Ascending aorta (tissue), 2 donors: ENCODE results near the gene G6PC3. TPM values are rescaled to one million over a fixed set of nuclear protein-coding genes. Genes with fewer than 3 reads are reported as not detected.
"Not testable (repeated sequence)": the region's sequence is repeated elsewhere in the genome, so short reads cannot be mapped to it uniquely, and the experiment has no call there.

ENCODE experiments used
- DNase-seq, 2 donors: peaks; one replicate each; pipeline ENCODE4 v3.0.0-alpha.2; 2019; ENCODE audit warnings: low spot score in 2 of 2
- H3K27ac ChIP-seq, 2 donors: fragments of 200-600 bp; sonication (generic); one replicate each; pipeline ENCODE4 v1.5.1; 2016 to 2017; ENCODE audit warnings: mild to moderate bottlenecking in 1 of 2
- H3K27me3 ChIP-seq: fragments of 200-600 bp; sonication (generic); one replicate; pipeline ENCODE4 v1.5.1; 2017
- H3K36me3 ChIP-seq, 2 donors: fragments of 200-600 bp; sonication (generic); one replicate each; pipeline ENCODE4 v1.5.1; 2016
- H3K4me1 ChIP-seq, 2 donors: fragments of 200-600 bp; sonication (generic); one replicate each; pipeline ENCODE4 v1.5.1; 2016 to 2017; ENCODE audit warnings: mild to moderate bottlenecking in 1 of 2
- H3K4me3 ChIP-seq, 2 donors: fragments of 200-600 bp; sonication (generic); one replicate each; pipeline ENCODE4 v1.5.1; 2016 to 2017; ENCODE audit warnings: mild to moderate bottlenecking in 1 of 2
- H3K9me3 ChIP-seq, 2 donors: fragments of 200-600 bp; sonication (generic); one replicate each; pipeline ENCODE4 v1.5.1; 2016
- intact Hi-C: fragments of 100-400 bp; cut with DNase I; formaldehyde crosslinking; loops from one replicate; pipeline ENCODE4 v1.15.1; 2023
- total RNA-seq: library from RNA; depleted of rRNA; stranded (reverse); fragments of >200 nt; gene quantifications from one replicate; pipeline ENCODE4 v1.1.0, GENCODE V29; 2016
- TF ChIP-seq, protein P1 (sequence below), 3 experiments: fragments of 200-600 bp in 2 of 3; fragments of 450-650 bp in 1 of 3; sonication (generic) in 2 of 3; IDR thresholded peaks; one replicate each; pipeline ENCODE4 v1.5.1; 2016 to 2019; ENCODE audit warnings: antibody characterized with exemption in 3 of 3, mild to moderate bottlenecking in 1 of 3, moderate library complexity in 1 of 3

The G6PC3 gene
- total RNA-seq, 1 donor from 2014 or later = 111 TPM

DNA sequence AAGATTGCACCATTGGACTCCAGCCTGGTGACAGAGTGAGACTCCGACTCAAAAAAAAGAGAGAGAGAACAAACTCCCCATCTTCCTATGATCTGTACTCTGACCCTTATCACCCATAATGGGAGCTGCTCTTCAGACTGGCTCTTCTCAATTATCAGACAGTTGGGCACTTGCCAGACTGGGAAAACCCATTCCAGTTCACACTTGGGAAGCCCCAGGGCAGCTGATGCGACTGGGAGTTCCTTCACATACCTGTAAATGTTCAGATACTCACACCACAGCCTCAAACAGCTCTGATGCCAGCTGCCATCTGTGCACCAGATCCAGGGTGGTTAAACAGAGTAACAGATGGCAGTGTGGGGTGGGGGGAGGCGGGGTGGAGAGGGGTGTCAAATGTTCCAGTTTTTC is 31.9 kb upstream of the G6PC3 start:
- H3K27me3 ChIP-seq = no peaks in the 10 kb centered on the region
- intact Hi-C loops = no loop called here
- H3K36me3 ChIP-seq = peaks cover 30 to 35% of the 10 kb centered on the region in 2 donors
- TF ChIP-seq, protein P1, sequence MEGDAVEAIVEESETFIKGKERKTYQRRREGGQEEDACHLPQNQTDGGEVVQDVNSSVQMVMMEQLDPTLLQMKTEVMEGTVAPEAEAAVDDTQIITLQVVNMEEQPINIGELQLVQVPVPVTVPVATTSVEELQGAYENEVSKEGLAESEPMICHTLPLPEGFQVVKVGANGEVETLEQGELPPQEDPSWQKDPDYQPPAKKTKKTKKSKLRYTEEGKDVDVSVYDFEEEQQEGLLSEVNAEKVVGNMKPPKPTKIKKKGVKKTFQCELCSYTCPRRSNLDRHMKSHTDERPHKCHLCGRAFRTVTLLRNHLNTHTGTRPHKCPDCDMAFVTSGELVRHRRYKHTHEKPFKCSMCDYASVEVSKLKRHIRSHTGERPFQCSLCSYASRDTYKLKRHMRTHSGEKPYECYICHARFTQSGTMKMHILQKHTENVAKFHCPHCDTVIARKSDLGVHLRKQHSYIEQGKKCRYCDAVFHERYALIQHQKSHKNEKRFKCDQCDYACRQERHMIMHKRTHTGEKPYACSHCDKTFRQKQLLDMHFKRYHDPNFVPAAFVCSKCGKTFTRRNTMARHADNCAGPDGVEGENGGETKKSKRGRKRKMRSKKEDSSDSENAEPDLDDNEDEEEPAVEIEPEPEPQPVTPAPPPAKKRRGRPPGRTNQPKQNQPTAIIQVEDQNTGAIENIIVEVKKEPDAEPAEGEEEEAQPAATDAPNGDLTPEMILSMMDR (IDR thresholded peaks at IDR 0.05) = no peak
- H3K4me3 ChIP-seq = no peak overlapping the region
- H3K4me1 ChIP-seq = peaks cover 7 to 14% of the 10 kb centered on the region in 2 donors
- no peaks in the 10 kb centered on the region for H3K9me3 ChIP-seq
- H3K27ac ChIP-seq = no peak overlapping the region
- DNase-seq = no peak

- no peak overlapping the region for H3K4me3 ChIP-seq
- H3K9me3 ChIP-seq = no peaks in the 10 kb centered on the region
- H3K27me3 ChIP-seq = no peaks in the 10 kb centered on the region
- H3K36me3 ChIP-seq = peaks cover 24 to 30% of the 10 kb centered on the region in 2 donors
- H3K27ac ChIP-seq = peak overlapping the region; percentile 15 to 46
- TF ChIP-seq, protein P1 (IDR thresholded peaks at IDR 0.05) = no peak
- intact Hi-C loops = loop anchor here (5.0 kb wide), 1 partner anchor 33 kb away; no protein-coding TSS in a partner anchor
- no peak for DNase-seq
- peaks cover 7 to 14% of the 10 kb centered on the region in 2 donors for H3K4me1 ChIP-seq
Observed at GRCh38 chr17:44039829-44040635, 30.5 kb upstream of the G6PC3 start.

DNA sequence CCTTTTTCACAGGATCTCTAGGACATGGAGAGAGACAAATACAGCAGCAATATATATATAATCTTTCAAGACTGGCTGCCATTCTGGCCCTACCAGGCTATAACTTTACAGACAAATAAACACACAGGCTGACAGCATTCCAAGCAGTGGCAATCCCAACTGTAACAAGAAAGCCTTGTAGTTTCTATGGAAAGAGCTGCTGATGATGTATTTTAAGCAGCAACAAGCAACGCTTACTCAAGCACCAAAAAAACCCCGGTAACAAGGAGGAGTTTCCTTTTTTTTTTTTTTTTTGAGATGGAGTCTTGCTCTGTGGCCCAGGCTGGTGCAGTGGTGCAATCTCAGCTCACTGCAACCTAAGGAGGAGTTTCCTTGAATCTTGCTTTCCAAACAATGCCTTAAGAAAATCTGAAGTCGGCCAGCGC is 27.3 kb upstream of the G6PC3 start:
- Histone ChIP-seq H3K36me3 (peaks cover 11% of the 10 kb centered on the region in 2 donors), H3K4me3 (no peak overlapping the region), H3K27me3 (no peaks in the 10 kb centered on the region), H3K9me3 (no peaks in the 10 kb centered on the region), H3K4me1 (peaks cover 7 to 14% of the 10 kb centered on the region in 2 donors), H3K27ac (peak overlapping the region in 1 of 2 donors; percentile 22)
- DNase-seq = no peak
- intact Hi-C loops = loop anchor here (5.0 kb wide), 1 partner anchor 36 kb away; no protein-coding TSS in a partner anchor
- TF ChIP-seq, protein P1 (IDR thresholded peaks at IDR 0.05) = no peak

DNA sequence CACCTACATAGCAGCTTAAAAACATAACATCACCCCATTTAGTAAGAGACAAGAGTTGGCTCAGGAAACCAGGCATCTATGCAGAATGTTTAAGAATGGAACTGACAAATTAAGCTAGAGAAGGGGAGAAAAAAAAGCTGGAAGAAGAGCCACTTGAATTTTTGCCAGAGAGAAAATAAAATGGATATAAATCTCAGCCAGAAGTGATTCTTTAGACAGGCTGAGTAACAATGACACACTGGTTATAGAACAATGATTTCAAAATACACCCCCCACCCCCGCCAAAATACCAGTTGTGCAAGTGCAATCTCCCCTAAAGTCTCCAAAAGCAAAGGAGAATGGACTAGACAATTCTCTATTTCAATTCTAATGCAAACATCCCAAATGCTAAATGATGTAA is 26.5 kb upstream of the G6PC3 start:
- no peak overlapping the region for H3K27ac ChIP-seq
- no peaks in the 10 kb centered on the region for H3K27me3 ChIP-seq
- H3K36me3 ChIP-seq = peaks cover 11 to 13% of the 10 kb centered on the region in 2 donors
- TF ChIP-seq, protein P1 (IDR thresholded peaks at IDR 0.05) = no peak
- DNase-seq = no peak
- H3K9me3 ChIP-seq = no peaks in the 10 kb centered on the region
- H3K4me1 ChIP-seq = peaks cover 7 to 14% of the 10 kb centered on the region in 2 donors
- H3K4me3 ChIP-seq = no peak overlapping the region
- intact Hi-C loops = loop anchor here (5.0 kb wide), 1 partner anchor 37 kb away; no protein-coding TSS in a partner anchor

GRCh38 chr17:44045486-44045885 is 25.0 kb upstream of the G6PC3 start:
- Histone ChIP-seq H3K9me3 (no peaks in the 10 kb centered on the region), H3K27me3 (no peaks in the 10 kb centered on the region), H3K4me3 (no peak overlapping the region), H3K4me1 (peaks cover 4 to 7% of the 10 kb centered on the region in 2 donors), H3K27ac (no peak overlapping the region), H3K36me3 (peaks cover 23 to 27% of the 10 kb centered on the region in 2 donors)
- TF ChIP-seq, protein P1 (IDR thresholded peaks at IDR 0.05) = no peak
- no peak for DNase-seq
- intact Hi-C loops = no loop called here

- H3K27ac ChIP-seq, intact Hi-C loops, H3K4me3 ChIP-seq, DNase-seq, H3K4me1 ChIP-seq, H3K9me3 ChIP-seq, H3K27me3 ChIP-seq: not testable (repeated sequence)
- peaks cover 37 to 41% of the 10 kb centered on the region in 2 donors for H3K36me3 ChIP-seq
Observed at GRCh38 chr17:44046893-44047292, 23.6 kb upstream of the G6PC3 start.
